Gastroesophageal sphincter (tissue), 4 donors: ENCODE results near the gene TRAPPC2L. TPM values are rescaled to one million over a fixed set of nuclear protein-coding genes. Genes with fewer than 3 reads are reported as not detected.

Experiments
- ATAC-seq: fragments of 150-250 bp; one replicate; pipeline ENCODE4 v1.9.1; 2016; ENCODE audit warnings: mild to moderate bottlenecking, moderate library complexity
- H3K27ac ChIP-seq, 4 donors: fragments of 200-600 bp; sonication (generic) in 3 of 4; 1 replicate in 3 of 4; 2 replicates in 1 of 4; pipeline ENCODE4 v1.5.1; 2016 to 2019
- H3K27me3 ChIP-seq: fragments of 200-600 bp; sonication (generic); one replicate; pipeline ENCODE4 v1.5.1; 2019
- H3K36me3 ChIP-seq, 2 donors: fragments of 200-600 bp; sonication (generic); one replicate each; pipeline ENCODE4 v1.5.1; 2019; ENCODE audit warnings: control low read depth in 1 of 2
- H3K4me1 ChIP-seq, 3 donors: fragments of 200-600 bp; sonication (generic); 1 replicate in 2 of 3; 2 replicates in 1 of 3; pipeline ENCODE4 v1.5.1; 2016 to 2019; ENCODE audit warnings: control low read depth in 2 of 3
- H3K4me3 ChIP-seq, 2 donors: fragments of 200-600 bp; sonication (generic); one replicate each; pipeline ENCODE4 v1.5.1; 2019; ENCODE audit warnings: mild to moderate bottlenecking in 1 of 2, moderate library complexity in 1 of 2
- H3K9me3 ChIP-seq, 3 donors: fragments of 200-600 bp; sonication (generic); one replicate each; pipeline ENCODE4 v1.5.1; 2017 to 2019; ENCODE audit warnings: control low read depth in 2 of 3
- CTCF ChIP-seq, 4 experiments: fragments of 200-600 bp in 2 of 4; fragments of 450-650 bp in 2 of 4; sonication (generic) in 1 of 4; IDR thresholded peaks; one replicate each; pipeline ENCODE4 v1.5.1; 2017 to 2019; ENCODE audit warnings: antibody characterized with exemption in 4 of 4, mild to moderate bottlenecking in 2 of 4, moderate library complexity in 2 of 4
- EP300 ChIP-seq: sonication (generic); formaldehyde crosslinking; IDR thresholded peaks from one replicate; pipeline ENCODE4 v1.6.1; 2017; ENCODE audit warnings: antibody characterized with exemption, mild to moderate bottlenecking
- POLR2A ChIP-seq, 2 donors: fragments of 450-650 bp; IDR thresholded peaks; one replicate each; pipeline ENCODE4 v1.6.1; 2017; ENCODE audit warnings: antibody characterized with exemption in 2 of 2, mild to moderate bottlenecking in 2 of 2, moderate library complexity in 1 of 2
- POLR2AphosphoS5 ChIP-seq: sonication (generic); formaldehyde crosslinking; IDR thresholded peaks from one replicate; pipeline ENCODE4 v1.6.1; 2017; ENCODE audit warnings: antibody characterized with exemption
- WGBS, 2 donors: methylation state at CpG; one replicate each; pipeline ENCODE4 v1.1.5; 2018; ENCODE audit warnings: low coverage in 1 of 2; 5-methylcytosine and 5-hydroxymethylcytosine counted together
- total RNA-seq, 4 donors: library from RNA; depleted of rRNA; stranded (reverse); fragments of >200 nt; gene quantifications; one replicate each; pipeline ENCODE4 v1.1.0, GENCODE V29; 2016

The TRAPPC2L gene
- total RNA-seq, 4 donors from 2014 or later, result 18.7 to 40.0 (median 21.5) TPM

GRCh38 chr16:88863426-88863825 is 6.5 kb downstream of the TRAPPC2L start:
- 80% methylated on average over 1 of the region's 13 CpGs; no CpG with 5 or more reads in 1 of the 2 donors for WGBS, 2 donors
- TF ChIP-seq POLR2AphosphoS5 (no peak), CTCF (IDR thresholded peaks at IDR 0.05) (no peak), EP300 (no peak), POLR2A (IDR thresholded peaks at IDR 0.05) (no peak)
- peaks cover 33% of the 10 kb centered on the region for H3K27me3 ChIP-seq
- H3K36me3 ChIP-seq, result peaks cover 0 to 55% of the 10 kb centered on the region in 2 donors
- ATAC-seq, result no peak
- H3K27ac ChIP-seq, result no peak overlapping the region
- no peaks in the 10 kb centered on the region for H3K9me3 ChIP-seq
- no peak overlapping the region for H3K4me3 ChIP-seq
- peaks cover 0 to 12% (median 0%) of the 10 kb centered on the region in 3 donors for H3K4me1 ChIP-seq

GRCh38 chr16:88864099-88864498 is 7.2 kb downstream of the TRAPPC2L start:
- peaks cover 0 to 6% (median 0%) of the 10 kb centered on the region in 3 donors for H3K4me1 ChIP-seq
- H3K36me3 ChIP-seq, result peaks cover 0 to 49% of the 10 kb centered on the region in 2 donors
- H3K27me3 ChIP-seq, result peaks cover 33% of the 10 kb centered on the region
- H3K27ac ChIP-seq, result no peak overlapping the region
- ATAC-seq, result no peak
- TF ChIP-seq POLR2AphosphoS5, result no peak
- TF ChIP-seq CTCF (IDR thresholded peaks at IDR 0.05), result no peak
- TF ChIP-seq EP300, result no peak
- no peak for TF ChIP-seq POLR2A (IDR thresholded peaks at IDR 0.05)
- H3K4me3 ChIP-seq, result no peak overlapping the region
- no peaks in the 10 kb centered on the region for H3K9me3 ChIP-seq
- WGBS, 2 donors, result no CpG with 5 or more reads among the region's 15 CpGs

GRCh38 chr16:88864521-88864920 is 7.6 kb downstream of the TRAPPC2L start:
- no peak for TF ChIP-seq POLR2A (IDR thresholded peaks at IDR 0.05)
- no peak for TF ChIP-seq EP300
- no peak for TF ChIP-seq POLR2AphosphoS5
- no peak for TF ChIP-seq CTCF (IDR thresholded peaks at IDR 0.05)
- ATAC-seq, result no peak
- Histone ChIP-seq H3K36me3 (peaks cover 0 to 45% of the 10 kb centered on the region in 2 donors), H3K9me3 (no peaks in the 10 kb centered on the region), H3K4me1 (peaks cover 0 to 2% (median 0%) of the 10 kb centered on the region in 3 donors), H3K27ac (no peak overlapping the region), H3K27me3 (peaks cover 35% of the 10 kb centered on the region), H3K4me3 (no peak overlapping the region)
- no CpG with 5 or more reads among the region's 18 CpGs for WGBS, 2 donors

GRCh38 chr16:88865310-88865709 is 8.4 kb downstream of the TRAPPC2L start:
- no peak overlapping the region for H3K4me3 ChIP-seq
- TF ChIP-seq EP300 (no peak), POLR2AphosphoS5 (no peak), POLR2A (IDR thresholded peaks at IDR 0.05) (no peak), CTCF (IDR thresholded peaks at IDR 0.05) (no peak)
- ATAC-seq, result no peak
- H3K9me3 ChIP-seq, result no peaks in the 10 kb centered on the region
- peaks cover 0 to under 1% (median 0%) of the 10 kb centered on the region in 3 donors for H3K4me1 ChIP-seq
- WGBS, 2 donors, result 80% methylated on average over 2 of the region's 14 CpGs; no CpG with 5 or more reads in 1 of the 2 donors
- peaks cover 0 to 37% of the 10 kb centered on the region in 2 donors for H3K36me3 ChIP-seq
- no peak overlapping the region for H3K27ac ChIP-seq
- H3K27me3 ChIP-seq, result peaks cover 43% of the 10 kb centered on the region

GRCh38 chr16:88865742-88866141 is 8.8 kb downstream of the TRAPPC2L start:
- Histone ChIP-seq H3K27ac (no peak overlapping the region), H3K9me3 (no peaks in the 10 kb centered on the region), H3K4me1 (peaks cover 0 to 5% (median 0%) of the 10 kb centered on the region in 3 donors), H3K4me3 (no peak overlapping the region), H3K27me3 (peaks cover 47% of the 10 kb centered on the region), H3K36me3 (peaks cover 0 to 33% of the 10 kb centered on the region in 2 donors)
- TF ChIP-seq POLR2AphosphoS5, result no peak
- no peak for TF ChIP-seq POLR2A (IDR thresholded peaks at IDR 0.05)
- TF ChIP-seq CTCF (IDR thresholded peaks at IDR 0.05), result no peak
- ATAC-seq, result no peak
- WGBS, 2 donors, result 80 to 100% methylated on average over 1 of the region's 15 CpGs
